OCI-LY3 (cell line): ENCODE results near the gene DR1.

ENCODE experiments used
- CTCF ChIP-seq: fragments of 200-600, 300-600 bp; sonication (generic); IDR thresholded peaks from 2 replicates; pipeline ENCODE4 v1.5.1; 2014; ENCODE audit warnings: antibody characterized with exemption, low read length, low read depth
- EZH2phosphoT487 ChIP-seq: fragments of 200-600 bp; shearing (Covaris generic); IDR thresholded peaks from 2 replicates; pipeline ENCODE4 v1.6.1; 2018; ENCODE audit warnings: antibody characterized with exemption, mixed run types, low read depth

DNA sequence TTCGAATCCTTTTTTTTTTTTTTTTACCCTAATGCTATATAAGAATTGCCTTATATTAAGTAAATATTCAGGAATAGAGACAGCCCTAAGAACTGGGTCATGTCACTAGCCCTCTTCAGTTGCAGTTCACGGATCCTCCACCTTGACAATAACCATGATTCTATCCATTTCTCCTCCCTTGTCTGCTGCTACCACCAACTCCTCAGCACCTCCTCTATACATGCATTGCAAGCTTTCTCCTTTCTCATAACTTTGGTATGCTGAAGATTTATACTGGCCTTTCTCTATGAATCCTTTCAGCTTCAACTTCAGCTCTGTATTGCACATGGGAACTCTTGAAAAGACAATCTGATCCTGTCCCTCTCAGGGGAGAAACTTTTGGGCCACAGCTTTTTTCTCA lies 14.3 kb upstream of the DR1 start:
- no peak for TF ChIP-seq CTCF
- TF ChIP-seq EZH2phosphoT487 = no peak
